ENCODE results near the gene LBHD2.
"Not testable (repeated sequence)": the region's sequence is repeated elsewhere in the genome, so short reads cannot be mapped to it uniquely, and the experiment has no call there.

LBHD2 gene

GRCh38 chr14:103115845-103116572 is 32.0 kb downstream of the LBHD2 start:
- FAIRE-seq, result no peak
- no peak for DNase-seq (ENCODE audit: extremely low spot score, insufficient read length, low read depth)

DNA sequence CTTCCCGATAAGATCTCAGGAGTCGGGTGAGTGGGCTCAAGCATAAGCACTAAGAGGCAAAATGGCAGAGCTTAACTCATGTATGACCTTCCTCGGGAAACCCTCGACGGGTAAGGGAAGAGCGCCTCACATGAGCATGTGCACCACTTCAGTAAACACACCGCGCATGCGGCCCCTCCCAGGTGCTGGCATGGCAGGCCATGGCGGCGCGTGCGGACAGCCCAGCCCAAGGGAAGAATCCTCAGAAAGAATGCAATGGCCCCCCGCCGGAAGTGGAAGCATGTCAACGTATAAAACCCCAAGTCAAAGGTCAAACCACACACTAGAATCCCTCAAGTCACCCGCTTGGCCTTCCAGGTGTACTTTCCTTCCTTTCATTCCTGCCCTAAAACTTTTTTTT is 32.6 kb downstream of the LBHD2 start:
- FAIRE-seq (no peak), DNase-seq (ENCODE audit: extremely low spot score, insufficient read length, low read depth) (no peak)

DNA sequence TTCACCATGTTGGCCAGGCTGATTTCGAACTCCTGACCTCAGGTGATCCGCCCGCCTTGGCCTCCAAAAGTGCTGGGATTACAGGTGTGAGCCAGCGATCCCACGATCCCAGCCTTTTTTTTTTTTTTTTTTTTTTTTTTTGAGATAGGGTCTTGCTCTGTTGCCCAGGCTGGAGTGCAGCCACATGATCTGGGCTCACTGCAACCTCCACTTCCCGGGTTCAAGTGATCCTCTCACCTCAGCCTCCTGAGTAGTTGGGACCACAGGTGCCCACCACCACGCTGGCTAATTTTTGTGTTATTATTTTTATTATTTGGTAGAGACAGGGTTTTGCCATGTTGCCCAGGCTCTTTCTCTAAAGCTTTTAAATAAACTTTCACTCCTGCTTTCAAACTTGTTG is 33.5 kb downstream of the LBHD2 start:
- not testable (repeated sequence) for DNase-seq (ENCODE audit: extremely low spot score, insufficient read length, low read depth); FAIRE-seq

GRCh38 chr14:103118018-103118662 is 34.1 kb downstream of the LBHD2 start:
- DNase-seq (ENCODE audit: extremely low spot score, insufficient read length, low read depth) (no peak), FAIRE-seq (no peak)

DNA sequence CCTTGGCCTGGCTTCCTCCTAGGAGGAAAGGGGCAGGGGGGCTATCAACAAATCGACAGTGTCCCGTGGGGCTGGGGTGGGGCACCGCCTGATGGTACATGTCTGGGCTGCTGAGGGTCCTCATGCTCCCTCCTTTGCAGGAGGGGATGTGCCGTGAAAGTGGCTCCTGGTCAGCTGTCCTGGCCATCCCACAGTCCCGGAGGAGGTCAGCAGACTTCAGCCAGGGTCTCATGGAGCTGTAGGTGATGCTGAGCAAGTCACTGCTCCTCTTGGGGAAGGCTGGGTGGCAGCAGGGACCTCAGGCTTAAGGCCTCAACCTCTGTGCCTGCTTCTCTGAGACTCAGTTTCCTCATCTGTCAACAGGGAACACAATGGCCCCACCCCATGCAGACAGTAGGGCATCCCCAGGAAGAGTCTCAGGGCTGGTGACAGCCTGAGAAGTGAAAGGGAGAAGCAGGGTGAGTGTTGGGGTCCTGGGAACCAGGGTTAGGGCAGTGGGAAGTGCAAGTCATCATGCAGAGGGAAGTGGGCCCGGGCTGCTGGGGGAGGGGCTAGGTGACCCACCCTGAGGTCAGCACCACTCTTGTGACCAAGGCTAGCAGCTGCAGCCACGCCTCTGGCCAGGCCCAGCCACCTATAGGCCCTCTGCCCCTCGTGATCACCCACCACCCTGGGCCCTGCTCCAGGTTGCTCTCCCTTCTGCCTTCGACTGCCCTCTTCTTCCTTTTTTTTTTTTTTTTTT is 34.8 kb downstream of the LBHD2 start:
- no peak for FAIRE-seq

GRCh38 chr14:103119527-103119926 is 35.5 kb downstream of the LBHD2 start:
- not testable (repeated sequence) for FAIRE-seq

More for the DNA sequence above, 34.8 kb downstream of the LBHD2 start:
- DNase-seq (ENCODE audit: extremely low spot score, insufficient read length, low read depth), result no peak

GRCh38 chr14:103121121-103121845 is 37.3 kb downstream of the LBHD2 start:
- no peak for FAIRE-seq
- DNase-seq (ENCODE audit: extremely low spot score, insufficient read length, low read depth), result no peak

More at GRCh38 chr14:103119527-103119926, 35.5 kb downstream of the LBHD2 start:
- DNase-seq (ENCODE audit: extremely low spot score, insufficient read length, low read depth), result not testable (repeated sequence)

DNA sequence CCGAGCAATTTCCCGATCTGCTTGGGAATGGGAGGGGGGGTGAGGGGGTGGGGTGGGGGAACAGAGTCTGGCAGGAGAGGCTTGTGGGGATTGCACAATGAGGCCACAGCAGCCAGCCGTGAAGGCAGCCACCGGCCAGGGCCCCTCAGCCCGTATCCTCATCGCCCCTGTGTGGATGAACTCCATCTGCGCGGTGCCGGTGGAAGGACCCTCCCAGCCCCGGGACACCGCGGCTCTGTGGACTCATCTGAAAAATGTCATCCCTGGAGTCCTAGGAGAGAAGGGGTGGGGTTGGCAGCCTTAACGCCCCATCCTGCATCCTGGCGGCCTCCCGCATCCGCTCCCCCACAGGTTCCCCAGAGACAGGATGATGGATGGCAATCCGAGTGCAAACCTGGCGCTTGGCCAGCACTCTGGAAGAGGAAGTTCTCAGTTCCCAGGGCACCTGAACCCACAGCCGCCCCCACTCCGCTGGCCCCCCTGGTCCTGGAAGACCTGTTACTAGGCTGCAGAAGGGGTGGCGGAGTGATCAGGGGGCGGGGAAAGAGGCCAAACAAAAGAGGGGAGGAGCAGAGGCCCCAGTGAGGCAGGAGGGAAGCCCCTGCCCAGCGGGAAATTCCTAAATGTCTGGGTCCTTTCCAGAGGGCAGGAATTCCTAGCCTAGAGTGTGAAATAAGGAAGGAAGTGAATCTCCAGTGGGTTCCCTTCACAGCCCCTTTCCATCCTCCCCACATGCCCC is 38.0 kb downstream of the LBHD2 start:
- FAIRE-seq (no peak), DNase-seq (ENCODE audit: extremely low spot score, insufficient read length, low read depth) (no peak)

DNA sequence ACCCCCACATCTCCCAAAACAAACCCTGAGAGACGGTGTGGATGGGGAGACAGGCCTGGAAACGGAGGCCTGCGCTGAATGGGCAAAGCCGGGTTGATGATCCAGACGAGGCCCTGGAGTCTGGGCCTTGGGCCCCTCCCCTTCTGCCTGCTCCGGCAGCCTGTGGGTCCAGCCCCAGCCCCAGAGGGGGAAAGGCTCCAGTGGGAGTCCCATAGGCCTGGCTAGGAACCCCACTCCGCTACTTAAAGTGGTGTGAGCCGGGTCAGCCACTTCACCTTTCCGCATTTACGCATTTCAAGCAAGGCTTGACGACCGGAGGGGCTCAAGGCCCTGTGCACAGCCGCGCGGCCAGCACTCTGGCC is 38.6 kb downstream of the LBHD2 start:
- no peak for DNase-seq (ENCODE audit: extremely low spot score, insufficient read length, low read depth)
- no peak for FAIRE-seq

DNA sequence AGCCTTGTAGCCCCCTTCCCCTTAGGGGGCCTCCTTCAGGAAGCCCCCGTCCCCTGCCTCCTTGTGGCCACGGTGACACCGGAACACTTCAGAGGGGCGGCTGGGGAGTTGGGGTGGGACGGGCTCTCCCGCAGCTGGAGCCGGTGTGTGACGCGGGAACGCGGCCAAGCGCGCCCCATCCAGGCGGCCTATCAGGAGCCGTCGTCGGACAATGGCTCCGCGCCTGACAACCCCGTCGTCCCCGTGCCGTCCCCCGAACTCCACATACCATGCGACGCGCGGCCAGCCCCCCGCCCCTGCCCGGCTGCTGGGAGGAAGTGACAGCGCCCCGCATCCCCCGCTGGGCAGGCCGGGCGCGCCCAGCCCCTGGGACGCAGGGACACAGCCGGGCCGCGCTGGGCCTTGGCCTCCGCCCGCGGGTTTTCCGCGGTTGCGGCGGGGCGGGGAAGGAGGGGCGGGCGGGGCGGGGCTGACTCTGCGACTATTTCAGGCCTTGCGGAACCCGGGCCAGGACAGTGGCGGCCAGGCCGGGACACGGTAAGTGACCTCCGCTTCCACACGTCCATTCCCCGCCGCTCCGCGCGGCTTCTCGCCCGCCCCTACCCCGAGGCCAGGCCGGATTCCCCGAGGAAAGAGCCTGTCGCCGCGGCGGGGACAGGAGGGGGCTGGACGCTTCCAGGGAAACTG is 39.1 kb downstream of the LBHD2 start, which contains the start of gene TNFAIP2:
Gene TNFAIP2, plus strand, starts transcription at position 515 of the 687 bp plus-strand sequence. CDS start 2,997 bp downstream, outside the sequence.
- no peak for DNase-seq (ENCODE audit: extremely low spot score, insufficient read length, low read depth)
- no peak for FAIRE-seq

DNA sequence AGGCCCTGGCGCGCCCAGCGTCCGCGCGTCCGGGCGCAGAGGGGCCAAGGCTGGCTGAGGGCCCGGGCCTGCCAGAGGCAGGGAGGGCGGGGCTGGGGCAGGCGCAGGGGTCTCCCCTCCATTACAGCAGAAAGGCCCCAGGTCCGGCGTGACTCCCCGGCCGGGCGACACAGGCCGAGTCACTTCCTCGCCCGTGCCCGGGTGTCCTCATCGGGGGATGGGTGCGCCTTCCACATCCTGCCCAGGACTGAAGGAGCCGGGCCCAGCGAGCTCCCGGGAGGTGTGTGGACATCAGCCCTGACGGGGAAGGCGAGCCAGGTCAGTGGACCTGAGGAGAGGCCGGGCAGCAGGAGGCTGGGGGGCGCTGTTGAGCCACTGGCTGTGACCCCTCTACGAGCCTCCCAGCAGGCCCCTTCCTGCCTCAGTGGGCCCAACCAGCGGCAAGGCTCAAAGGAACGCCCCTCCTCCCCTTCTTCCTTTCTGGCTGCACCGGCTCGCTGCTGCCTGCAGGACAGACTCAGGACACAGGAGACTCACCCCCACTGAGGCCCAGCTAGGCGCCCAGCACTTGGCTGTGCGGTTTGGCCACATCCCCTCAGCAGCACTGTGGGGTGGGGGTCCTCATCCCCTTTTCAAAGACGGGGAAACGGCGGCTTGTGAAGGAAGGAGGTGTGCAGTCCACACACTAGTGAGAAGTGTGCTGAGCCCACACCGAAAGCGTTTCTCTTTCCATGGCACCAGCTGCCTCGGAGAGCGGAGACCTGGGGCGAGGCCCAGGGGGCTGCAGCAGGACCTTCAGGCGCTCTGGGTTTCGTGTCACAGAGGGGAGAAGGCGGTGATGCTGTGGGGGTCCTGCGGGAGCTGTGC is 39.9 kb downstream of the LBHD2 start:
- no peak for DNase-seq (ENCODE audit: extremely low spot score, insufficient read length, low read depth)
- no peak for FAIRE-seq

DNA sequence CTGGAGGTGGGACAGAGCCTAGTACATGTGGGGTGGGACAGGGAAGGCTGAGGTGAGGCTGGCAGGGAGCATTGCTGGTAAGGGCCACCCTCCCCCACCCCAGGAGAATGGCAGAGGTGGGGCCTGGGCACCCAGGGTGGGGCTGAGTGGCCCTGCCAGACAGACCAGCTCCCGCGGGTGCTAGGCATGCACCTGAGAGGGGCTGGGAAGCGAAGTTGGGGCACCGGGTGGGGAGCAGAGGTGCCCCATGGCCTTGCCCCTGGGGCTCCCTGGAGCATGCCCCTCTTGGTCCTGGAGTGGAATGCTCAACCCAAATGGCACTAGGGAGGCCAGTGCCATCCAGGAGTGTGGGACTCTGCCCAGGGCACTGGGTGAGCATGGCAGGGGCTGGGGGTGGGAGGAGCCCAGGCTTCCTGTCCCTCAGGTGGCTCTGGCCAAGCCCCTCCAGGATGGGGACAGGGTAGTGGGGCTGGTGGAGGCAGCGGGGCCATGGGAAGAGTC is 40.5 kb downstream of the LBHD2 start:
- DNase-seq (ENCODE audit: extremely low spot score, insufficient read length, low read depth), result no peak
- FAIRE-seq, result no peak

- FAIRE-seq (no peak), DNase-seq (ENCODE audit: extremely low spot score, insufficient read length, low read depth) (no peak)
Measured at GRCh38 chr14:103125098-103126070, 41.4 kb downstream of the LBHD2 start.

GRCh38 chr14:103126088-103126872 is 42.3 kb downstream of the LBHD2 start:
- FAIRE-seq (no peak), DNase-seq (ENCODE audit: extremely low spot score, insufficient read length, low read depth) (no peak)

- FAIRE-seq (no peak), DNase-seq (ENCODE audit: extremely low spot score, insufficient read length, low read depth) (no peak)
Measured at GRCh38 chr14:103126873-103127304, 42.9 kb downstream of the LBHD2 start.

GRCh38 chr14:103127356-103127755 is 43.3 kb downstream of the LBHD2 start:
- no peak for FAIRE-seq
- DNase-seq (ENCODE audit: extremely low spot score, insufficient read length, low read depth), result no peak

All from GM18507 (cell line).